Measurements from ENCODE around the gene DLGAP3. TPM values are rescaled to one million over a fixed set of nuclear protein-coding genes. Genes with fewer than 3 reads are reported as not detected.

The DLGAP3 gene
- total RNA-seq, 1 experiment from 2014 or later: 7.3 TPM

DNA sequence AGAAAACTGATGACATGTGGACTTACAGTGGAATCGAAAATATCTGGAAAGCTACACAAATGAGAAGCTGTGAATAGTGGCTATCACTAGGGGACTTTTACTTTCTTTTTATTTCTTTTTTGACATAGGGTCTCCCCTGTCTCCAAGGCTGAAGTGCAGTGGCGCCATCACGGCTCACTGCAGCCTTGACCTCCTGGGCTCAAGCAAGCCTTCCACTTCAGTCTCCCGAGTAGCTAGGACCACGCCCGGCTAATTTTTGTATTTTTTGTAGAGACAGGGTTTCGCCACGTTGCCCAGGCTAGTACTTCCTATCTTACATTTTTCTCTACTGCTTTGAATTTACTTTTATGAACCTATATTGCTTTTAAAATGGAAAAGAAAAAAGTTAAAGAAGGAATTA is 45.2 kb upstream of the DLGAP3 start:
- peaks cover 4% of the 10 kb centered on the region; the same call in 1 of the 2 replicates for H3K4me1 ChIP-seq (ENCODE audit: insufficient read depth, low read length)
- no CpG with 5 or more reads among the region's 8 CpGs for WGBS (ENCODE audit: extremely low coverage, insufficient read length, low lambda C conversion rate)
- H3K23me2 ChIP-seq (ENCODE audit: insufficient read length, low read depth, low read length, poor library complexity, severe bottlenecking): no peaks in the 10 kb centered on the region
- H3K27me3 ChIP-seq (ENCODE audit: insufficient read depth, low read length): no peaks in the 10 kb centered on the region
- no peak overlapping the region for H2BK12ac ChIP-seq (ENCODE audit: insufficient read length, low read depth, low read length)
- H2AK5ac ChIP-seq (ENCODE audit: insufficient read length, low read length): no peak overlapping the region
- H3K18ac ChIP-seq (ENCODE audit: insufficient read length, low read depth, low read length): no peak overlapping the region
- H4K8ac ChIP-seq (replicated peaks; ENCODE audit: insufficient read length, low read depth, low read length): no peak overlapping the region
- H3K56ac ChIP-seq (ENCODE audit: insufficient read length, low read depth, low read length): no peak overlapping the region
- Mint-ChIP-seq H3K4me1 (peaks cover 20 to 28% of the 10 kb centered on the region in 2 experiments), H3K4me3 (no peak overlapping the region), H3K36me3 (ENCODE audit: insufficient read depth in 1 of 3, low read depth in 3 of 3) (no peaks in the 10 kb centered on the region; a peak in 1 of 7 replicates), H3K9me3 (peaks cover under 1 to 4% of the 10 kb centered on the region in 2 experiments; a peak in 2 of 5 replicates), H3K27me3 (ENCODE audit: low read depth) (no peaks in the 10 kb centered on the region; the same call in 1 of the 2 replicates), H3K27ac (no peak overlapping the region)
- H3K27ac ChIP-seq (ENCODE audit: insufficient read length, low read depth, low read length): no peak overlapping the region
- H3K4me2 ChIP-seq (ENCODE audit: insufficient read depth, insufficient read length, low read length): no peak overlapping the region
- no peaks in the 10 kb centered on the region for H3K9me3 ChIP-seq (ENCODE audit: control insufficient read depth, low read depth, low read length)
- H2BK15ac ChIP-seq (ENCODE audit: low read depth, low read length): no peak overlapping the region
- no peak overlapping the region for H2AFZ ChIP-seq (ENCODE audit: low read length)
- no peak for DNase-seq
- no peaks in the 10 kb centered on the region for H3K79me1 ChIP-seq (ENCODE audit: insufficient read depth, low read depth, low read length, poor library complexity, severe bottlenecking)
- no peak overlapping the region for H3K23ac ChIP-seq (ENCODE audit: insufficient read length, low read depth, low read length)
- H3T11ph ChIP-seq (ENCODE audit: low read length): no peak overlapping the region
- no peak overlapping the region for H4K91ac ChIP-seq (ENCODE audit: insufficient read length, low read depth, low read length)
- no peak overlapping the region for H3K4ac ChIP-seq (ENCODE audit: low read depth, low read length)
- TF ChIP-seq, protein P1, sequence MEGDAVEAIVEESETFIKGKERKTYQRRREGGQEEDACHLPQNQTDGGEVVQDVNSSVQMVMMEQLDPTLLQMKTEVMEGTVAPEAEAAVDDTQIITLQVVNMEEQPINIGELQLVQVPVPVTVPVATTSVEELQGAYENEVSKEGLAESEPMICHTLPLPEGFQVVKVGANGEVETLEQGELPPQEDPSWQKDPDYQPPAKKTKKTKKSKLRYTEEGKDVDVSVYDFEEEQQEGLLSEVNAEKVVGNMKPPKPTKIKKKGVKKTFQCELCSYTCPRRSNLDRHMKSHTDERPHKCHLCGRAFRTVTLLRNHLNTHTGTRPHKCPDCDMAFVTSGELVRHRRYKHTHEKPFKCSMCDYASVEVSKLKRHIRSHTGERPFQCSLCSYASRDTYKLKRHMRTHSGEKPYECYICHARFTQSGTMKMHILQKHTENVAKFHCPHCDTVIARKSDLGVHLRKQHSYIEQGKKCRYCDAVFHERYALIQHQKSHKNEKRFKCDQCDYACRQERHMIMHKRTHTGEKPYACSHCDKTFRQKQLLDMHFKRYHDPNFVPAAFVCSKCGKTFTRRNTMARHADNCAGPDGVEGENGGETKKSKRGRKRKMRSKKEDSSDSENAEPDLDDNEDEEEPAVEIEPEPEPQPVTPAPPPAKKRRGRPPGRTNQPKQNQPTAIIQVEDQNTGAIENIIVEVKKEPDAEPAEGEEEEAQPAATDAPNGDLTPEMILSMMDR (conservative IDR thresholded peaks at IDR 0.05): no peak
- no peaks in the 10 kb centered on the region for H4K20me1 ChIP-seq (ENCODE audit: control insufficient read depth, insufficient read depth, insufficient read length)
- no peak overlapping the region for H4K5ac ChIP-seq (ENCODE audit: insufficient read length, low read depth, low read length)
- H2BK5ac ChIP-seq (ENCODE audit: insufficient read length, low read length): no peak overlapping the region
- H3K79me2 ChIP-seq (ENCODE audit: insufficient read depth, low read length): no peaks in the 10 kb centered on the region
- H2BK120ac ChIP-seq (ENCODE audit: low read depth, low read length, poor library complexity, severe bottlenecking): no peak overlapping the region
- H3K14ac ChIP-seq (ENCODE audit: insufficient read depth, low read length): no peak overlapping the region
- no peak overlapping the region for H3K9ac ChIP-seq (ENCODE audit: extremely low read depth, insufficient read length, low read length)
- H2BK20ac ChIP-seq (ENCODE audit: low read depth, low read length, poor library complexity, severe bottlenecking): no peak overlapping the region
